ENCODE data around the gene PPP2R2D. TPM values are rescaled to one million over a fixed set of nuclear protein-coding genes. Genes with fewer than 3 reads are reported as not detected.

Gene PPP2R2D
- total RNA-seq, 1 experiment from 2014 or later = 41.0 TPM

- Histone ChIP-seq H3K9me3 (ENCODE audit: control insufficient read depth, insufficient read depth, low read depth, low read length) (no peaks in the 10 kb centered on the region), H3K4me1 (ENCODE audit: control insufficient read depth, insufficient read depth, low read length) (peaks cover 8% of the 10 kb centered on the region), H3K36me3 (ENCODE audit: control insufficient read depth, insufficient read depth, low read length) (no peaks in the 10 kb centered on the region), H3K4me3 (ENCODE audit: low read depth in 2 of 2, low read length in 2 of 2) (no peak overlapping the region), H3K27ac (ENCODE audit: low read length) (no peak overlapping the region), H3K27me3 (ENCODE audit: control insufficient read depth, insufficient read depth, low read length) (peaks cover 13% of the 10 kb centered on the region)
- no TSS peak for BruUV-seq (replicated peaks)
- no peak for DNase-seq (ENCODE audit: low read depth, low spot score)
- ChIA-PET POLR2A (no interaction called here), CTCF (no interaction called here)
- intact Hi-C loops (cut with micrococcal nuclease; ENCODE audit: unreplicated experiment) = loop anchor here (10.0 kb wide), 1 partner anchor 1681 kb away; no protein-coding TSS in a partner anchor
- no peak for ATAC-seq
- TF ChIP-seq POLR2AphosphoS5 (IDR thresholded peaks at IDR 0.05; ENCODE audit: low read depth, low read length) = no peak
- no peak for TF ChIP-seq TCF7L2 (IDR thresholded peaks at IDR 0.05; ENCODE audit: low read depth, low read length)
- TF ChIP-seq CTCF (IDR thresholded peaks at IDR 0.05) = no peak
- no peak for TF ChIP-seq REST (IDR thresholded peaks at IDR 0.05; ENCODE audit: insufficient read depth in 1 of 2, low read depth in 2 of 2, low read length in 1 of 2)
- TF ChIP-seq SIN3A (IDR thresholded peaks at IDR 0.05; ENCODE audit: borderline replicate concordance, insufficient read depth, low read depth, low read length) = no peak
- in situ Hi-C loops (cut with HindIII; ENCODE audit: low pct_unique_long_range_greater_than_20kb, low sequenced_read_pairs) = no loop called here
Measured at GRCh38 chr10:131876017-131876416, 24.8 kb upstream of the PPP2R2D start.

GRCh38 chr10:131876508-131876907, 24.3 kb upstream of the PPP2R2D start:
- ChIA-PET POLR2A (no interaction called here), CTCF (interaction anchor here (0.7 kb wide), 2 partner anchors 21 to 67 kb away, joined by 3 to 5 read pairs; no protein-coding TSS in a partner anchor)
- Histone ChIP-seq H3K36me3 (ENCODE audit: control insufficient read depth, insufficient read depth, low read length) (no peaks in the 10 kb centered on the region), H3K4me1 (ENCODE audit: control insufficient read depth, insufficient read depth, low read length) (peaks cover 8% of the 10 kb centered on the region), H3K27ac (ENCODE audit: low read length) (no peak overlapping the region), H3K9me3 (ENCODE audit: control insufficient read depth, insufficient read depth, low read depth, low read length) (no peaks in the 10 kb centered on the region), H3K4me3 (ENCODE audit: low read depth in 2 of 2, low read length in 2 of 2) (no peak overlapping the region), H3K27me3 (ENCODE audit: control insufficient read depth, insufficient read depth, low read length) (peaks cover 13% of the 10 kb centered on the region)
- no TSS peak for BruUV-seq (replicated peaks)
- intact Hi-C loops (cut with micrococcal nuclease; ENCODE audit: unreplicated experiment) (loop anchor here (10.0 kb wide), 1 partner anchor 1682 kb away; no protein-coding TSS in a partner anchor), in situ Hi-C loops (cut with HindIII; ENCODE audit: low pct_unique_long_range_greater_than_20kb, low sequenced_read_pairs) (no loop called here)
- DNase-seq (ENCODE audit: low read depth, low spot score) = no peak
- TF ChIP-seq TCF7L2 (IDR thresholded peaks at IDR 0.05; ENCODE audit: low read depth, low read length) = no peak
- TF ChIP-seq SIN3A (IDR thresholded peaks at IDR 0.05; ENCODE audit: borderline replicate concordance, insufficient read depth, low read depth, low read length) = no peak
- TF ChIP-seq REST (IDR thresholded peaks at IDR 0.05; ENCODE audit: insufficient read depth in 1 of 2, low read depth in 2 of 2, low read length in 1 of 2) = no peak
- TF ChIP-seq CTCF (IDR thresholded peaks at IDR 0.05) = no peak
- TF ChIP-seq POLR2AphosphoS5 (IDR thresholded peaks at IDR 0.05; ENCODE audit: low read depth, low read length) = no peak
- ATAC-seq = no peak
